Fibroblast of pulmonary artery (primary cell): ENCODE data around the gene CLRN3.

Experiments used
- DNase-seq: peaks from one replicate; pipeline ENCODE4 v3.0.0-alpha.2; 2010; ENCODE audit warnings: low read depth
- H3K4me3 ChIP-seq: replicated peaks from 2 replicates; pipeline ENCODE4 v1.5.1; 2011; ENCODE audit warnings: low read depth, mild to moderate bottlenecking, control low read depth, low read length, moderate library complexity
- CTCF ChIP-seq: IDR thresholded peaks from 2 replicates; pipeline ENCODE4 v1.5.1; 2011; ENCODE audit warnings: mild to moderate bottlenecking, control low read depth, low read length, inconsistent platforms; ENCODE audit errors: missing control alignments

The CLRN3 gene

GRCh38 chr10:127911867-127912257, 19.1 kb upstream of the CLRN3 start:
- TF ChIP-seq CTCF: no peak
- H3K4me3 ChIP-seq: no peak overlapping the region
- no peak for DNase-seq

- no peak for TF ChIP-seq CTCF
- no peak overlapping the region for H3K4me3 ChIP-seq
- no peak for DNase-seq
Measured at GRCh38 chr10:127911218-127911866, 18.6 kb upstream of the CLRN3 start.

GRCh38 chr10:127910464-127910770, 17.7 kb upstream of the CLRN3 start:
- no peak for DNase-seq
- H3K4me3 ChIP-seq: no peak overlapping the region
- no peak for TF ChIP-seq CTCF

GRCh38 chr10:127909716-127910463, 17.1 kb upstream of the CLRN3 start:
- no peak overlapping the region for H3K4me3 ChIP-seq
- TF ChIP-seq CTCF: no peak
- no peak for DNase-seq

- TF ChIP-seq CTCF: no peak
- no peak overlapping the region for H3K4me3 ChIP-seq
- no peak for DNase-seq
Measured at GRCh38 chr10:127908959-127909267, 16.2 kb upstream of the CLRN3 start.

GRCh38 chr10:127908106-127908958, 15.6 kb upstream of the CLRN3 start:
- DNase-seq: peak; percentile 47
- no peak for TF ChIP-seq CTCF
- peak overlapping the region; percentile 48 for H3K4me3 ChIP-seq
